Medulla oblongata (tissue), 1 donor: ENCODE results near the gene SIRT2.
"Not testable (repeated sequence)": the region's sequence is repeated elsewhere in the genome, so short reads cannot be mapped to it uniquely, and the experiment has no call there.

Source experiments
- DNase-seq: peaks from one replicate; pipeline ENCODE4 v3.0.0-alpha.2; 2015; ENCODE audit errors: extremely low spot score

The SIRT2 gene

DNA sequence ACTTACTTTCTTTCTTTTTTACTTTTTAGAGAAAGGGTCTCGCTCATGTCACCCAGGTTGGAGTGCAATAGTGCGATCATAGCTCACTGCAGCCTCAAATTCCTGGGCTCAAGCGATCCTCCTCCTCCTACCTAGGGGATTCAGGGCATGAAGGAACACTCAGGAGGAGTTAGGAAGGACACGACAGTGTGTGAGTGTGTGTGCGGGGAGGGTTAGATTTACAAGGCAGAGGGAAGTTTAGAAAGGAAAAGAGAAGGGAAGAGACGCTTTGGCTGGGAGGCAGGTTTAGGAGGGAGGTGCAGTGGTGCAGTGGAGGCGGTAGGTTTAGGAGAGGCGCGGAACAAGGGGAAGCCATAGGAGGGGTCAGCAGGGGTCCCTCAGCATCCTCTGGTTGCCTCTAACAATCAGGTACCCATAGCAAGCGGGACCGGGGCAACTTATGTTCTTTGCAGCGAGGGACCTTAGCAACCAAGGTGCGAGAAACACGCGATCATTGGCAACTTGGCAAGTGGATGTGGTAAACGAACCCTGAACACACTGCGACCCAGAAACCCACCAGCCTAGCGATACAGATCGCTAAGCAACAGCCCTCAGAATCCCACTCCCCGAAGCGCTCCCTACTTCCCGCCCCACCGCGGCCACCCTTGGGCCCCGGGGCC, 501 bp downstream of the SIRT2 start:
- DNase-seq = peak; percentile 26

DNA sequence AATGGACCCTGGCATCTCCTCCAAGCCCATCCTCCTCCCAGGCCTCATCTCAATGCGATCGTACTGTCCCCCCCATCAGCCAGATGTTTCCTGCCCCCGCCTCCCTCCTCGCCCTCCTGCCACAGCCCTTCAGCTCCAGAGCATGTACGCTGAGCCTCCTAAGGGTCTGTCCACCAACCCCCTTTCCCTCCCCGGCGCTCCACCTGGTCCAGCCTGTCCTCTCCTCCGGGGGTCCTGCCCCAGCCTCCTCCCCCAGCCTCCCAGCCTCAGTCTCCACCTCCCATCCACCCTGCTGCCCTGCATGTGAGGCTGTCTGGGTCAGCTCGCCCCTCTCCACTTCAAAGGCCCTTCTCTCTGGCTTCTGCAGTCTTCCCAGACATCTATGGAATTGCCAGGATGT, 4.5 kb downstream of the SIRT2 start:
- no peak for DNase-seq

DNA sequence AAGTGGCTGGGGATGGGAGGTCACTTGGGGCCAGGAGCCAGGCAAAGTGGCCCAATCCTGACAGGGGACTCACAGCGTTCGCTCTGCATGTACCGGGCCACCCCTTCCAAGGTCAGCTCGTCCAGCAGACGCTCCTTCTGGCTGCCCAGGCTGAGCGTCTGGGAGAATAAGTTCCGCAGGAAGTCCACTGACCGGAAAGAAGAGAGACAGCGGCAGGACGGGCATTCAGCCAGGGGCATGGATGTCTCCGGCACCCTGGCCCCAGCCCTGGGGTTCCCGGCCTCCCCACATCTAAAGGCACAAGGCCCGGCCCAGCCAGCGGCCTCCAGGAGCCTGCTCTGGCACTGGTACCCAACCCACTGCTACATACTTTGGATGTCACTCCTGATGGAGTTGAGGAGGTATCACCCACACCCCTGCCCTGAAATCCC, 6.1 kb downstream of the SIRT2 start:
- DNase-seq = no peak

DNA sequence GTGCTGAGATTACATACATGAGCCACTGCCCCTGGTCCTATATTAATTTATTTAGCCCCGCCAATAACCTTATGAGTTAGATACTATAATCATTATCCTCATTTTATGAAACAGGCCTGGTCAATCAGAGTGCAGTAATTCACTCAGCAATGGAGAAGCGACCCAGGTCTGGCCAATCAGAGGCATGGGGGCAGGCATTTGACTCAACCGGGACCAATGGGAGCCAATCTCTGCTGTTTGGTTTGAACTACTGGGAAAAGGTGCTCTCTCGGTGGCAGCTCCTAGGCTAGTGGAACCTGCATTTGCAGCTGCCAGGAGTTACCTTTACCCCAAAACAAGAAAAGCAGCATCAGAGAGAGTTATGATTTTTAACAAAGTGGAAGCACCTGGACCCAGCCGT, 6.6 kb downstream of the SIRT2 start:
- DNase-seq = no peak

DNA sequence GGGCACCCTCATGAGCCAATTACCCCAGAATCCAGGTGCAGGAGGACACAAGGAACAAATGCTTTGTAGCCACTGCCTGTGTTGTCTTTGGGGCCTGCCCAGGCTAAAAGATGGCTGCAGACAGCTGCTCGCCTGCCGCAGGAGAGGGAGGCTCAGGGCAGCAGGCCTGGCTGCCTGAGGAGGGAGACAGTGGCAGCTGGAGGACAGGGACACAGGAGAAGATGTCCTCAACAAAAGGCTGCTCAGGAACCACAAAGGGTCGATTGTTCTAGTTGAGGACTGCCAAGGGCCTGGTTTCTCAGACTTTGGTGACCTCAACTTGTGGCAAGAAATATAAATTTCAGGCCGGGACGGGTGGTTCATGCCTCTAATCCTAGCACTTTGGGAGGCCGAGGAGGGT, 7.6 kb downstream of the SIRT2 start:
- peak; percentile 74 for DNase-seq

DNA sequence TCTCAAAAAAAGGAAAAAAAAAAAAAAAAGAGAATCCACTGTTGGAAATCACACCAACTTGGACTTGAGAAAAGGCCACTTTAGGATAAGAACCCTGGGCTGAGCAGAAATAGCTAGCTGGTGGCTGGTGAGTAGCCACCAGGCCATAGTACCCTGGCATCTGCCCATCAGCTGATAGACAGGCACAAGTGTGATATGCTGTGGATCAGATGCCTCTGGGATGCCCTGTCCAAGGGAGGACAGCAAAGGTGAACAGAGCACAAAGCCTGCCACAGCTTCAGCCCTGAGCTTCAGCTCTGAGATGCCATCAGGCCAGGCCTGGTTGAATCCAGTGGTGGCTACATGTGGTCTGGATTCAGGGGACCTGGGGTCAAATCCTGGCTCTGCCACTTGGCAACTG, 8.7 kb downstream of the SIRT2 start:
- no peak for DNase-seq

DNA sequence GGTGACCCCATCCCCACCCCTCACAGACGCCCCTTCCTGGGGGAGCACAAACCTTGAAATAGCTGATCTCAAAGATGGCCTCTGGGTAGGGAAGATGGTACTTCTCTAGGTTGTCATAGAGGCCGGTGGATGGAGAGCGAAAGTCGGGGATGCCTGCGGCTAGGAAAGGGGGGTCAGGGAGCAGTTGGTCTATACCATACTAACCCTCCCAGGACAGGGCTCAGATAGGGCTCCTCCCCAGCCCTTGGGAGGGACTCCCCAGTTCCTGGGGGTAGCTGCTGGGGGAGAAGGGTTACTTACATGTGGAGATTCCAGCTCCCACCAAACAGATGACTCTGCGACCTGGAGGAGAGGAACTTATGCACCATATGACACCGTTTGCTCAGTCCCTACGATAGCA, 9.6 kb downstream of the SIRT2 start:
- no peak for DNase-seq

DNA sequence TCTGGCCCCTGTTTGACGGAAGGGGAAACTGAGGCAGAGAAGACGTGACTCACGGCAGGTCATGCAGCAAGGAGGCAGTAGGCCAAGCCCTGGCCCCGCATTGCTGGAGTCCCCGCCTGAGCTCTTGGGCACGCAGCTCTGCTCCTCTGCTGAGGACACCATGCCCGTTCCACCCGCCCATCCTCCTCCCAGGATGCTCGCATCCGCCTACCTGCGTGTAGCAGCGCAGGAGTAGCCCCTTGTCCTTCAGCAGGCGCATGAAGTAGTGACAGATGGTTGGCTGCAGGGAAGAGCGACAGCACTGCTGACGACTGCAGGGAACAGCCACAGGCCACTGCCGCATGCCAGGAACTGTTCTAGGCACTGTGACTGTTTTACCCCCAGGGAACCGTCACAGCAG, 10.5 kb downstream of the SIRT2 start:
- DNase-seq = no peak

DNA sequence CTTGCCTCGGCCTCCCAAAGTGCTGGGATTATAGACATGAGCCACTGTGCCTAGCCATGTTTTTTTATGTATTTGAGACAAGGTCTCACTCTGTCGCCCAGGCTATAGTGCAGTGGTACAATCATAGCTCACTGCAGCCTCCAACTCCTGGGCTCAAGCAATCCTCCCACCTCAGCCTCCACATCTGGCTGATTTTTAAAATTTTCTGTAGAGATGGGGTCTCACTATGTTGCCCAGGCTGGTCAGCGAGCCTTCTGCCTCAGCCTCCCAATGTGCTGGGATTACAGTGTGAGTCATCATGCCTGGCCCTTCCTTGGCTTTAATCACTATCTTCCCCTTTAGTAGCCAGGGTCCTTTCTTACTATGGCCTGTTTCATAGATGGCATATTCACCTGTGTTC, 14.7 kb downstream of the SIRT2 start:
- not testable (repeated sequence) for DNase-seq

DNA sequence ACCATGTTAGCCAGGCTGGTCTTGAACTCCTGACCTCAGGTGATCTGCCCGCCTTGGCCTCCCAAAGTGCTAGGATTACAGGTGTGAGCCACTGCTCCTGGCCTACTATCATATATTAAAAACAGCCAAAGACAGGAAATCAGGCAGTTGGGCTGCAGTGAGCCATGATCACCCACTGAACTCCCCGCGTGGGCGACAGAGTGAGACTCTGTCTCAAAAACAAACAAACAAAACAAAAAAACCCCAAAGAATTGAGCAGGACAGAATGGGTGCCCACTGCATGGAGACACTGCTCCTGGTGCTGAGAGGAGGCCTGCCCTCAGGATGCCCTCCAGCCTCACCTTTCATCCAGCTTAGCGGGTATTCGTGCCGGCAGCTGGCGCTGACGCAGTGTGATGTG, 16.1 kb downstream of the SIRT2 start:
- DNase-seq = no peak

DNA sequence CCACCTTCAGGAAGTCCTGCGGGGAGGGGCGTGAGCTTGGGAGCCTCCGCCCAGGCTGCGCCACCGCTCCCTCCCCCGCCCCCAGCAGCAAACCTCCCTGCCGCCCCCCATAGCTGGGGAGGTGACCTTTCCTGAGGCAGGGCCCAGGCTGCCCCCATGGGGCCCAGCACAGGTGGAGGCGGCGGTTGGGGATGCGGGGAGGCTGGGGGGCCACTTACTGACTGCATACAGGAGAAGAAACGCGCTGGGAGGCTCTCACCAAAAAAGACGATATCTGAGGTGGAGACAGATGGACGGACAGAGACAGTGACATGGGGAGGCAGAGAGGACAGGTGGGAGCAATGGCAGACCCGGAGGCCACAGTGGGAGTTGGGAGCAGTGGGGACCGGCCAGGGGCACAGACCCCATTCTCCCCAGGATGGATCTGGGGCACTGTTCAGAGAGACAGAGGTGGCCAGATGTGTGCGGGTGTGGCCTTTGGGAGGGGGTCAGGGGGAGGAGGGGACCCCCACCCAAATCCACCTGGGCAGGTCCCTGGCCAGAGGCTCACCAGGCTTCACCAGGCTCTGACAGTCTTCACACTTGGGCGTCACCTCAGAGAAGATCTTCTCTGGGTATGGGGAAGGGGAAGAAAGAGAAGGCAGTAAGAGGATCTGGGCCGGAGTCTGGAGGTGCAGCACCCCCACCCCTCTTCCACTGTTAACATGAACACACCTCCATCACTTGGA, 18.4 kb downstream of the SIRT2 start:
- no peak for DNase-seq

DNA sequence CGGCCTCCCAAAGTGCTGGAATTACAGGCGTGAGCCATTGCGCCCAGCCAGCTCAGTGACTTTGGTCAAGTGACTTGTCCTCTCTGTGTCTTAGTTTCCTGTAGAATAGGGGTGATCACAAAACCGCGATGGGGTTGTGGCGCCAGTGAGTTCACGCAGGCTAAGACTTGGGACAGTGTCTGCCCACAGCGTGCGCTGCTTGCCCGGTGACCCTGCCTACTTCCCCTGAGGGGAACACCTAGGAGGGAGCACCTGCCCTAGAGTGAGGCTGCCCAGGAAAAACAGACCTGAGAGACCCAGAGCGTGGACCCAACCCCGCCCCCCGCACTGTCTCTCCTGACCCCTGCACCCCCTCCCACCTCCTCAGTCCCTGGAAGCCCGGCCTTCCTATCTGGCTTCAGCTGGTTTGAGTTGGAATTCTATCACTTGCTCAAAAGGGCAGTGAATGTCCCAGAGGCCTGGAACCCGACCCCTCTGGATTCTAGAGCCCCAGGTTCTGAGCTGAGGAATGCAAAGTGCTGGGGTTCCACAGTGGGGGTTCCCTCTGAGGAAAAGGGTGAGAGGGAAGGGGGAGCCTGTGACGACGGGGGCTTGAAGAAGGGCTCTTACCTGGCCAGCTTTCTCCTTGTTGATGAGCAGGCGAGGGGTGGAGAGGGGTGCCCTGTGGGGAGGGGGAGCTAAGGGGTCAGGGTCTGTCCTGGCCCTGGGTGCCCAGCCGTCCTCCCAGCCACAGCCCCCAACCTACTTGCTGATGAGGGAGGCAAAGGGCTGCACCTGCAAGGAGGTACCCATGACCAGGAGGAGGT, 19.1 kb downstream of the SIRT2 start:
- DNase-seq = no peak

DNA sequence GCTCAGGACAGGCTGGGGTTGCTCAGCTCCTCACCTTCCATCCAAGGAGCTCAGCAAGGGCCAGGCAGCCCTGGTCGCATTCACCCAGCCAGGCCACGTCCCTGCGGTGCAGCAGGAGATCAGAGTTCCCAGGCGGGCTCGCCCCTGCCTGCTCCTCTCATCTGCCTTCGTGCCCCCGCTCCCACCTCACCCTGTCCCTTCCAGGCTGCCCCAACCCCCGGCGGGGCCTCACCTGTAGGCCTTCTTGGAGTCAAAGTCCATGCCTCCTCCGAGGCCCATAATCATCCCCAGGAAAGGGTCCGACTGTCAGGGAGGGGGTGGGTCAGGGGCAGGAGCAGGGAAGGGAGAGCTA, 20.0 kb downstream of the SIRT2 start:
- DNase-seq = no peak

DNA sequence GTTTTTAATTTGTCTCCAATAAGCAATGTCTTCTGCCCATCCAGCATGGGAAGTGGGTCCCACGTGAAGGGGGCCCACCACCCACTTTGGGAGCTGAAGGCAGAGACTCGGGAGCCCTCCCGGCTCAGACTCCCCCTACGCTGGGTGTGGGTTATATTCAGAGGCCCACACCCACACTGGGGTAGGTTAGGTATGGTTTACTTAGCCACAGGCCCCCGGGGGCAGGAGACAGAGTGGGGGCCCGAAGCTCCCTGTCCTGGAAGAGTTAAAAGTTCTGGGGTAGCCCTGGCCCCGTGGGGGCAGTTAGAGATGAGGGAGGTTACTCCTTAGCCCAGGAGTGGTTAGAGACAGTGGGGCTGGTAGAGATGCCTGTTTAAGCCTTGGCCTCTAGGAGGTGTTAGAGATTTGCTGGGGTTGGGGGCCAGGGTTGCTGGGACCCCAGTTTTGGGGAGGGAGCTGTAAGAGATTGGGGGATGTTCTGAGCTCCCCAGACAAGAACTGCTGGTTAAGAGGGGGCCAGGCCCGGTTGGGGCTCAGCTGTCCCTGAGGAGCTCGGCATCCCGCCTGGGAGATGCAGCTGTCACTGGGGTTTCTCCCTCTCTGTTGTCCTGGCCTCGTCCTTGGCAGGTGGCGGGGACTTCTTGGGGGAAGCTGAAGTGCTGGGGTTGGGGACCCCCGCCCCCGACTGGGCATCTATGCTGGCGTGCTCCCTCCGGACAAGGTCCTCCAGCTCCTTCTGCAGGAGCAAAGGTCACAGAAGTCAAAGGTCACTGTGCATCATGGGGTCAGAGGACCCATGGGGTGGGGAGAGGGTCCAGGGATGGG, 20.6 kb downstream of the SIRT2 start:
- no peak for DNase-seq

DNA sequence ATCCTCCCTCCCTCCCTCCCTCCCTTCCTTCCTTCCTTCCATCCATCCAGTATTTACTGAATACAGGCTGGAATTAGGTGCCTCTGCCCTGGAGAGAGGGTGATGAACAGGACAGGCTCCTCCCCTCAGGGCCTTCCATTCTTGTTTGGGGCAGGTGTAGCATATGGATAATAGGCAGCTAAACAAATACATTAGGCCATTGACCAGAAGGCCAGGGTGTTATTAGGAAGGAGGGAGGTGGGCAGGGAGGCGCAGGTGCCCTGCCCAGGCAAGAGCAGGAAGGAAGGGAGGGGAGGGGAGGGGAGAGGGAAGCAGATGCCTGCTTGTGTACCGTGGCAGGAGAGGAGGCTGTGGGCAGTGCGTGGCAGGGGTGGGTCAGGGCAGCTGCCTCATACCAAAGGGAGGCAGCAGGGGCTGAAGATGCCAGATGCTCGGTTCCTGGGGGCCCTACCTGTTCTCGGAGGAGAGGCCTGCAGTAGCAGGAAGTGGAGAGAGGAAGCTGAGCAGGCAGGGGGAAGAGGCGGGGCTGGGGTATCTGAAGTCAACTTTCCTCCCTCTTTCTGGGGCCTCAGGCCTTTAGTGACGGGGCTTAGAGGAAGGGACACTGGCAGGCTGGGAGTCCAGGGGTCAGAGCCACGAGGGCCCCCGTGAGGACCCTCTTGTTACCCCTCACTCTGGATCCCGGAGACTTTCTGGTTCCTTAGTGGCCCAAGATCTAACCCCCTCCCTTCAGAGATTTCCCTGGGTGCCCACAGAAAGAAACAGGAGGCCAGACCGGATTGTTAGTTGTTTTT, 21.4 kb downstream of the SIRT2 start, which contains the start of gene RINL:
TSS of gene RINL (minus strand) at position 495 of the 794 bp plus-strand sequence. CDS start 1,533 bp downstream, outside the sequence.
- DNase-seq = no peak

DNA sequence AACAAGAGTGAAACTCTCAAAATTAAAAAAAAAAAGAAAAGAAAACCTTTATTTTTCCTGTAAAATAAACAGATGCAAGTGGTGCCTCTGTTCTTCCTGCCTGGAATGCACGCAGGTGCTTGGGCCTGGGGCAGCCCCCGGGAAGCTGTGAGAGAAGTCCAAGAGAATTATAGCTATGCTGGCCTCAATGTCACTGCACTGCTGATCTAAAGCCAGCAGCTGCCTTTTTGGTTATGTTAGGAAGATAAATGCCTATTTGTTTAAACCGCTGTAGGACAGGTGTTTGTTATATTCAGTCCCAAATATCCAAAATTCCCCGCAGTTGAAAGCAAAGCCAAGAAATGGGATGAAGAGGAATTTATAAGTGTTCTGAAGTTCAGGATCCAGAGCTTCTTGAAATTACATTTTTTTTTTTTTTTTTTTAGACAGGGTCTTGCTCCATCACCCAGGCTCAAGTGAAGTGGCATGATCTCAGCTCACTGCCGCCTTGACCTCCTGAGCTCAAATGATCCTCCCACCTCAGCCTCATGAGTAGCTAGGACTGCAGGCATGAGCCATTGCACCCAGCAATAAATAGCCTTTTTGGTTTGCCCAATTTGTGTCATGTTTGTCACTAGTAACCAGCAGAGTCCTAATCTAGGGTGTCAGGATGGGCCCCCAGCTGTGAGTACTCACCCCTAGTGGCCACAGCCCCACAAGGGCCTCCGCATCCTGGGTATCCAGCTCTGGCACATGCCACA, 23.6 kb downstream of the SIRT2 start:
- DNase-seq = no peak

DNA sequence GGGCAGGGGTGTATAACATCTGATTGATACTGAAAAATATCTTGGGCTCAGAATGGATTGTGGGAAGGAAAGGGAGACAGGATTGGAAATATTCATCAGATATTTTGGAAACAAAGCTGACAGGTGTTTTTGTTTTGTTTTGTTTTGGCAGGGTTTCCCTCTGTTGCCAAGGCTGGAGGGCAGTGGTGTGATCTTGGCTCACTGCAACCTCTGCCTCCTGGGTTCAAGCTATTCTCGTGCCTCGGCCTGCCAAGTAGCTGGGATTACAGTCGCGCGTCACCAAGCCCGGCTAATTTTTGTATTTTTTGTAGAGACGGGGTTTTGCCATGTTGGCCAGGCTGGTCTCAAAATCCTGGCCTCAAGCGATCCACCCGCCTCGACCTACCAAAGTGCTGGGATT, 26.0 kb downstream of the SIRT2 start:
- not testable (repeated sequence) for DNase-seq

DNA sequence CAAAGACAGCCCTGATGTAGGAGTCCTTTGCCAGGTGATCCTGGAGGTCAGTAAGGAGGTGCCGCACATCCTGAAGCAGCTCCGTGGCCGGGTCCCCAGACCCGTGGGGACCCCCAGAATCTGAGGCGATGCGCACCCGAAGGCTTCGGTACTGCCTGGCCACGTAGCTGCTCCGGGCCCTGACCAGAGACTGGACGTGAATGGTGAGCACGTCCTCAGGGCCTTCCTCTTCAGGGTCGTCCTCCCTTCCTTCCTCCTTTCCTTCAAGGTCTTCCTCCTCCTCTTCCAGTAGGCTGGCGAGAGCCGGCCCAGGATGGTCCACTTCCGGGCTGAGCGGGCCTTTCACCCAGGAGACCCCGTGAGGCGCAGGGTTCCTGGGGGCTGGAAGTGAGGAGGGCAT, 28.8 kb downstream of the SIRT2 start:
- no peak for DNase-seq

DNA sequence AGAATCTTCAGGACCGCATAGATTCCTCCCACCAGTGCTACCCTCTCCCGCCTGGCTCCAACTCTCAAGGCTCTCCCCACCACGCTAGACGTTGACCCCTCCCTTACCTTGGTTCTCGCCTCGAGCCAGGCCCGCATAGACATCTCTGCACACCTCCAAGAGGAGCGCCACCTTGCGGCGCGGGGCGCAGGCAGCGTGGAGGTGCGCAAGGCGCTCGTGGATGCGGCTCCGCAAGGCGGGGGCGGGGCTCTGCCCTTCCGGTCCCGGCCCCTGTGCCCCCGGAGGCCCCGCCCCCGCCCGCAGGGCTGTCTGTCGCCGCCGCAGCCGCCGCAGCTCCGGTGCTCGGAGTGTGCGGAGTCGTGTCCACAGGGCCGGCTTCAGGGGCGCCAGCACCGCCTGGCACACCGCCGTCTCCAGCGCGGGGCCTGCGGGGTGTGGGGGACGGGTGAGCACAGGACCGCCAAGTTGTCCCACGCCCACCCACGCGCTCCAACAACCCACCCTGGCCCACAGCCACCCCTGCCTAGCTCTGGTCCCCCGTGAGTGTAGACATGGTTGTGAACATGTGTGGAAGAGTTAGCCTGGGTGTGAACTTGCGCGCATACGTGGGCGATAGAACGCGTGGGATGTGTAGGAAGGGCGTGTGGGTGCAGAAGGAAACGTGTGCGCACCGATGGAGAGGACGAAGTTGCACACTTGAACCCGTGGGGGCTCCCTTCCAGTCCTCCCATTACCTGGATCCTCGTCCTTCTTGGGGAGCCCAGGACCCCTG, 29.4 kb downstream of the SIRT2 start:
- DNase-seq = peak; percentile 62
